Measurements from ENCODE around the gene MYH14. TPM values are rescaled to one million over a fixed set of nuclear protein-coding genes. Genes with fewer than 3 reads are reported as not detected.

The MYH14 gene
- total RNA-seq, 1 donor from 2014 or later = not detected

GRCh38 chr19:50266896-50267295 lies 63.5 kb downstream of the MYH14 start:
- Mint-ChIP-seq H3K27ac (ENCODE audit: unreplicated experiment) (no peak overlapping the region), H3K9me3 (ENCODE audit: unreplicated experiment) (peaks cover 20% of the 10 kb centered on the region), H3K4me1 (ENCODE audit: low read depth, unreplicated experiment) (no peaks in the 10 kb centered on the region), H3K36me3 (ENCODE audit: low read depth, unreplicated experiment) (no peaks in the 10 kb centered on the region), H3K27me3 (ENCODE audit: low read depth, unreplicated experiment) (no peaks in the 10 kb centered on the region), H3K4me3 (ENCODE audit: unreplicated experiment) (no peak overlapping the region)
- Histone ChIP-seq H3K9me3 (ENCODE audit: insufficient read depth, low read depth, low read length) (no peaks in the 10 kb centered on the region), H3K4me3 (ENCODE audit: insufficient read depth, low read depth, low read length) (no peak overlapping the region), H4K20me1 (ENCODE audit: insufficient read depth, low read length) (no peaks in the 10 kb centered on the region), H3K9ac (ENCODE audit: low read length) (no peak overlapping the region), H3K4me2 (ENCODE audit: low read length) (no peak overlapping the region), H3K4me1 (ENCODE audit: insufficient read depth, low read length) (no peaks in the 10 kb centered on the region), H3K27me3 (ENCODE audit: insufficient read depth, low read length) (no peaks in the 10 kb centered on the region), H3K79me2 (ENCODE audit: insufficient read depth, low read length) (no peaks in the 10 kb centered on the region), H2AFZ (ENCODE audit: low read depth, low read length) (no peak overlapping the region), H3K36me3 (ENCODE audit: insufficient read depth, low read length) (no peaks in the 10 kb centered on the region), H3K27ac (ENCODE audit: low read depth, low read length) (no peak overlapping the region)
- DNase-seq (ENCODE audit: low read depth) (no peak), FAIRE-seq (no peak)
- TF ChIP-seq, protein P1, sequence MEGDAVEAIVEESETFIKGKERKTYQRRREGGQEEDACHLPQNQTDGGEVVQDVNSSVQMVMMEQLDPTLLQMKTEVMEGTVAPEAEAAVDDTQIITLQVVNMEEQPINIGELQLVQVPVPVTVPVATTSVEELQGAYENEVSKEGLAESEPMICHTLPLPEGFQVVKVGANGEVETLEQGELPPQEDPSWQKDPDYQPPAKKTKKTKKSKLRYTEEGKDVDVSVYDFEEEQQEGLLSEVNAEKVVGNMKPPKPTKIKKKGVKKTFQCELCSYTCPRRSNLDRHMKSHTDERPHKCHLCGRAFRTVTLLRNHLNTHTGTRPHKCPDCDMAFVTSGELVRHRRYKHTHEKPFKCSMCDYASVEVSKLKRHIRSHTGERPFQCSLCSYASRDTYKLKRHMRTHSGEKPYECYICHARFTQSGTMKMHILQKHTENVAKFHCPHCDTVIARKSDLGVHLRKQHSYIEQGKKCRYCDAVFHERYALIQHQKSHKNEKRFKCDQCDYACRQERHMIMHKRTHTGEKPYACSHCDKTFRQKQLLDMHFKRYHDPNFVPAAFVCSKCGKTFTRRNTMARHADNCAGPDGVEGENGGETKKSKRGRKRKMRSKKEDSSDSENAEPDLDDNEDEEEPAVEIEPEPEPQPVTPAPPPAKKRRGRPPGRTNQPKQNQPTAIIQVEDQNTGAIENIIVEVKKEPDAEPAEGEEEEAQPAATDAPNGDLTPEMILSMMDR (IDR thresholded peaks at IDR 0.05; ENCODE audit: insufficient read depth, low read depth, low read length) = no peak
- TF ChIP-seq EZH2 (IDR thresholded peaks at IDR 0.05; ENCODE audit: insufficient read depth, low read length) = no peak

- DNase-seq (ENCODE audit: low read depth) (no peak), FAIRE-seq (no peak)
- Histone ChIP-seq H3K9ac (ENCODE audit: low read length) (no peak overlapping the region), H2AFZ (ENCODE audit: low read depth, low read length) (no peak overlapping the region), H3K27me3 (ENCODE audit: insufficient read depth, low read length) (no peaks in the 10 kb centered on the region), H3K4me1 (ENCODE audit: insufficient read depth, low read length) (no peaks in the 10 kb centered on the region), H3K4me3 (ENCODE audit: insufficient read depth, low read depth, low read length) (no peak overlapping the region), H3K9me3 (ENCODE audit: insufficient read depth, low read depth, low read length) (no peaks in the 10 kb centered on the region), H3K4me2 (ENCODE audit: low read length) (no peak overlapping the region), H4K20me1 (ENCODE audit: insufficient read depth, low read length) (no peaks in the 10 kb centered on the region), H3K27ac (ENCODE audit: low read depth, low read length) (no peak overlapping the region), H3K36me3 (ENCODE audit: insufficient read depth, low read length) (no peaks in the 10 kb centered on the region), H3K79me2 (ENCODE audit: insufficient read depth, low read length) (no peaks in the 10 kb centered on the region)
- H3K36me3 Mint-ChIP-seq (ENCODE audit: low read depth, unreplicated experiment) = no peaks in the 10 kb centered on the region
- no peaks in the 10 kb centered on the region for H3K27me3 Mint-ChIP-seq (ENCODE audit: low read depth, unreplicated experiment)
- no peak overlapping the region for H3K27ac Mint-ChIP-seq (ENCODE audit: unreplicated experiment)
- TF ChIP-seq EZH2 (IDR thresholded peaks at IDR 0.05; ENCODE audit: insufficient read depth, low read length) = no peak
- TF ChIP-seq, protein P1 (IDR thresholded peaks at IDR 0.05; ENCODE audit: insufficient read depth, low read depth, low read length) = no peak
- peaks cover 17% of the 10 kb centered on the region for H3K9me3 Mint-ChIP-seq (ENCODE audit: unreplicated experiment)
- H3K4me3 Mint-ChIP-seq (ENCODE audit: unreplicated experiment) = no peak overlapping the region
- no peaks in the 10 kb centered on the region for H3K4me1 Mint-ChIP-seq (ENCODE audit: low read depth, unreplicated experiment)
These were observed 64.6 kb downstream of the MYH14 start for GRCh38 chr19:50268041-50268440.

DNA sequence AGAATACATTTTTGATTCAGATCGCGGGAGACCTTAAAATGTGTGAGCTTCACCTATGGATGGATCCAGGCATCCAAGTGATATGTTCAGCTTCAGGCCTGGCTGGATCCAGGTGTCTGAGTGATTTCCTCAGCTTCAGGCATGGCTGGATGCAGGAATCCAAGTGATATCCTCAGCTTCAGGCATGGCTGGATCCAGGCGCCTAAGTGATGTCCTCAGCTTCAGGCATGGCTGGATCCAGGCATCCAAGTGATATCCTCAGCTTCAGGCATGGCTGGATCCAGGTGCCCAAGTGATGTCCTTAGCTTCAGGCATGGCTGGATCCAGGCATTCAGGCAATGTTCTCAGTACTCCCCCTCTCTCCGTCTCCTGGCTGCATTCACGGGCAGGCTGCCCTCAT lies 65.1 kb downstream of the MYH14 start:
- Mint-ChIP-seq H3K4me1 (ENCODE audit: low read depth, unreplicated experiment) (no peaks in the 10 kb centered on the region), H3K36me3 (ENCODE audit: low read depth, unreplicated experiment) (no peaks in the 10 kb centered on the region), H3K4me3 (ENCODE audit: unreplicated experiment) (no peak overlapping the region), H3K27me3 (ENCODE audit: low read depth, unreplicated experiment) (no peaks in the 10 kb centered on the region), H3K27ac (ENCODE audit: unreplicated experiment) (no peak overlapping the region), H3K9me3 (ENCODE audit: unreplicated experiment) (peaks cover 17% of the 10 kb centered on the region)
- Histone ChIP-seq H3K4me1 (ENCODE audit: insufficient read depth, low read length) (no peaks in the 10 kb centered on the region), H3K36me3 (ENCODE audit: insufficient read depth, low read length) (no peaks in the 10 kb centered on the region), H3K9ac (ENCODE audit: low read length) (no peak overlapping the region), H3K27me3 (ENCODE audit: insufficient read depth, low read length) (no peaks in the 10 kb centered on the region), H3K27ac (ENCODE audit: low read depth, low read length) (no peak overlapping the region), H2AFZ (ENCODE audit: low read depth, low read length) (no peak overlapping the region), H3K9me3 (ENCODE audit: insufficient read depth, low read depth, low read length) (no peaks in the 10 kb centered on the region), H3K79me2 (ENCODE audit: insufficient read depth, low read length) (no peaks in the 10 kb centered on the region), H4K20me1 (ENCODE audit: insufficient read depth, low read length) (no peaks in the 10 kb centered on the region), H3K4me3 (ENCODE audit: insufficient read depth, low read depth, low read length) (no peak overlapping the region), H3K4me2 (ENCODE audit: low read length) (no peak overlapping the region)
- TF ChIP-seq EZH2 (IDR thresholded peaks at IDR 0.05; ENCODE audit: insufficient read depth, low read length) = no peak
- TF ChIP-seq, protein P1 (IDR thresholded peaks at IDR 0.05; ENCODE audit: insufficient read depth, low read depth, low read length) = no peak
- DNase-seq (ENCODE audit: low read depth) (no peak), FAIRE-seq (no peak)
